Panc1 (cell line): ENCODE data around the gene NPLOC4. TPM values are rescaled to one million over a fixed set of nuclear protein-coding genes. Genes with fewer than 3 reads are reported as not detected.

Experiments
- ATAC-seq: fragments of 200-7000 bp; cut with Tn5 transposase; 2 replicates; pipeline ENCODE4 v1.9.1; 2020; ENCODE audit warnings: mild to moderate bottlenecking, moderate library complexity
- Bru-seq: library from RNA; stranded (reverse); fragments of 400-500 nt; gene quantifications from one replicate; lab custom pipeline; 2021; lab: Mats Ljungman, UMichigan
- BruChase-seq, 2 experiments: library from RNA; stranded (reverse); fragments of 400-500 nt; gene quantifications; one replicate each; lab custom pipeline; 2021; lab: Mats Ljungman, UMichigan
- BruUV-seq: library from RNA; stranded (reverse); fragments of 400-500 nt; replicated peaks from 2 replicates; lab custom pipeline; 2021; lab: Mats Ljungman, UMichigan
- CTCF ChIA-PET: fragments of 300-600 bp; sonication (Branson Sonifier 250); formaldehyde crosslinking; loops from one replicate; lab custom pipeline; 2022; ENCODE audit warnings: antibody characterized with exemption; lab: Charles Lee
- POLR2A ChIA-PET: fragments of 300-600 bp; sonication (Branson Sonifier 250); formaldehyde crosslinking; loops from one replicate; lab custom pipeline; 2022; ENCODE audit warnings: antibody characterized with exemption; lab: Charles Lee
- DNase-seq: peaks from one replicate; pipeline ENCODE4 v3.0.0-alpha.2; 2010; ENCODE audit warnings: low read depth, low spot score
- H3K27ac ChIP-seq: 2 replicates; pipeline ENCODE4 v1.5.1; 2011; ENCODE audit warnings: mild to moderate bottlenecking, low read length, inconsistent platforms
- H3K27me3 ChIP-seq: fragments of 200-500 bp; sonication (Bioruptor generic); 2 replicates; pipeline ENCODE4 v1.6.0; 2014; ENCODE audit warnings: low read length, inconsistent platforms; ENCODE audit not compliant: control insufficient read depth, insufficient read depth
- H3K36me3 ChIP-seq: fragments of 200-500 bp; sonication (Bioruptor generic); 2 replicates; pipeline ENCODE4 v1.5.1; 2014; ENCODE audit warnings: inconsistent platforms, mild to moderate bottlenecking, low read length, moderate library complexity; ENCODE audit not compliant: control insufficient read depth, insufficient read depth
- H3K4me1 ChIP-seq: 2 replicates; pipeline ENCODE4 v1.5.1; 2011; ENCODE audit warnings: inconsistent platforms, mild to moderate bottlenecking, low read length, moderate library complexity; ENCODE audit not compliant: control insufficient read depth, insufficient read depth
- H3K4me3 ChIP-seq, 2 experiments: 2 replicates each; pipeline ENCODE4 v1.5.1; 2011 to 2012; ENCODE audit warnings: low read depth in 2 of 2, low read length in 2 of 2, mild to moderate bottlenecking in 2 of 2, inconsistent platforms in 1 of 2, moderate library complexity in 1 of 2
- H3K9me3 ChIP-seq: fragments of 200-500 bp; sonication (Bioruptor generic); 2 replicates; pipeline ENCODE4 v1.5.1; 2014; ENCODE audit warnings: low read depth, mild to moderate bottlenecking, inconsistent platforms, low read length, moderate library complexity; ENCODE audit not compliant: control insufficient read depth, insufficient read depth
- POLR2AphosphoS5 ChIP-seq: IDR thresholded peaks from 2 replicates; pipeline ENCODE4 v1.6.1; 2012; ENCODE audit warnings: mild to moderate bottlenecking, low read depth, low read length, moderate library complexity
- SIN3A ChIP-seq: IDR thresholded peaks from 2 replicates; pipeline ENCODE4 v1.6.1; 2012; ENCODE audit warnings: low read depth, mild to moderate bottlenecking, low read length, moderate library complexity, borderline replicate concordance; ENCODE audit not compliant: insufficient read depth
- TCF7L2 ChIP-seq: IDR thresholded peaks from 2 replicates; pipeline ENCODE4 v1.6.1; 2011; ENCODE audit warnings: mild to moderate bottlenecking, low read depth, low read length, inconsistent platforms
- in situ Hi-C: cut with HindIII; loops from 2 replicates; pipeline ENCODE4 v1.10.0; 2016; ENCODE audit warnings: low sequenced_read_pairs, low pct_unique_long_range_greater_than_20kb
- intact Hi-C: fragments of 100-400 bp; cut with micrococcal nuclease; formaldehyde crosslinking; loops from one replicate; pipeline ENCODE4 v1.10.0; 2022; ENCODE audit not compliant: unreplicated experiment
- long read RNA-seq: library from polyadenylated mRNA; unstranded; transcript quantifications from one replicate; pipeline ENCODE4 v2.0.0, GENCODE V29; 2021; ENCODE audit not compliant: unreplicated experiment
- polyA plus RNA-seq: library from polyadenylated mRNA; unstranded; fragments of >200 nt; gene quantifications from one replicate; pipeline ENCODE4 v1.2.1, GENCODE V29; 2012; ENCODE audit warnings: missing spikeins; ENCODE audit not compliant: insufficient read length
- total RNA-seq: library from RNA; stranded (reverse); gene quantifications from one replicate; pipeline ENCODE4 v1.2.1, GENCODE V29; 2021; ENCODE audit not compliant: unreplicated experiment
- TF ChIP-seq, protein P1 (sequence below): fragments of 450-650 bp; IDR thresholded peaks from 2 replicates; pipeline ENCODE4 v1.5.1; 2017; ENCODE audit warnings: mild to moderate bottlenecking
- TF ChIP-seq, protein P2 (sequence below), 2 experiments: IDR thresholded peaks; 2 replicates each; pipeline ENCODE4 v1.6.1; 2011 to 2012; ENCODE audit warnings: low read depth in 2 of 2, control low read depth in 1 of 2, low read length in 1 of 2, mild to moderate bottlenecking in 1 of 2, moderate library complexity in 1 of 2; ENCODE audit not compliant: insufficient read depth in 1 of 2

NPLOC4 gene
- total RNA-seq (246 TPM), Bru-seq, nascent RNA (percentile 94 among the genes with signal in this experiment), BruChase-seq, experiment 1, labeled RNA remaining after a 2-hour chase (percentile 94 among the genes with signal in this experiment), BruChase-seq, experiment 2, labeled RNA remaining after a 6-hour chase (percentile 95 among the genes with signal in this experiment)
- polyA plus RNA-seq, result 164 TPM
- long read RNA-seq, full-length matches to known transcripts, result 157 of 437 reads
- long read RNA-seq, partial matches to known transcripts, result 29 of 437 reads
- long read RNA-seq, other reads (novel, unspliced or antisense), result 251 of 437 reads

DNA sequence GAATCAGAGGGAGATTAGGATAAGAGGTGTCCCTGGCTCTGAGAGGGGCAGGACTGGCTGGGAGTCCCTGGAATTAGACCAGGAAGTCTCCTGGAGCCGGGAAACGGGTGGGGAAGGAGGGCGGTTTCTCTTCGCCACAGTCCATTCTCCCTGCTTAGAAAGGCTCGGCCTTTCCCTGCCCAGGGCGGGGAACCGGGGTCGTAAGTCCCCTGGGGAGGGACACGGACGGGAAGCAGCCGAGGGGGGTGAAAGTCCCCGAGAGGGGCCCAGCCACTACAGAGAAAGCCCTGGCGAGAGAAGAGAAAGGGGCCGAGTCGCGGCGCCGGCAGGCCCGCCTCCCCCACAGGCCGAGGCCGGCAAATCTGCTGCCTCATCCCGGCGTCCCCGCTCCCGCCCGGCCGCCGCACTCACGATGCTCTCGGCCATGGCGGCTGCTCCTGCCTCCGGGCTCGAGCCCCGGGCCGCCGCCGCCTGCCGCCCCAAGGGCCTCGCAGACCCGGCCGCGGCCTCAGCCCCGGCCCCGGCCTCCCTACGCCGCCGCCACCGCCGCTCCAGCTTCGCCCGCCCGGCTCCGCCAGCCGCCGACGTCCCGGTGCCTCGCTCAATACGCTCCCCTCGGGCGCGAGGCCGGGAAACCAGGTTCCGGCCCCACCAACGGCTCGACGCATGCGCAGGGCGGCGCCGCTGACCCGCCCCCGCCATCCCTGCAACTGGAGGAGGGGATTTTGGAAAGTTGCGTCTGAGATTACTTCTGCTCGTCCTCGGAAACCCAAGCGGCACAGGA, at the start of gene NPLOC4, which contains the start of gene TSPAN10:
Gene NPLOC4 (minus strand): TSS at position 608 of the 784 bp plus-strand sequence. CDS start 182 bp downstream, at position 426.
Gene TSPAN10 (plus strand): TSS at position 692 of the 784 bp plus-strand sequence. CDS start 5,217 bp downstream, outside the sequence.
- DNase-seq (peak; percentile 30), ATAC-seq (peak; percentile 93)
- TF ChIP-seq, protein P1, sequence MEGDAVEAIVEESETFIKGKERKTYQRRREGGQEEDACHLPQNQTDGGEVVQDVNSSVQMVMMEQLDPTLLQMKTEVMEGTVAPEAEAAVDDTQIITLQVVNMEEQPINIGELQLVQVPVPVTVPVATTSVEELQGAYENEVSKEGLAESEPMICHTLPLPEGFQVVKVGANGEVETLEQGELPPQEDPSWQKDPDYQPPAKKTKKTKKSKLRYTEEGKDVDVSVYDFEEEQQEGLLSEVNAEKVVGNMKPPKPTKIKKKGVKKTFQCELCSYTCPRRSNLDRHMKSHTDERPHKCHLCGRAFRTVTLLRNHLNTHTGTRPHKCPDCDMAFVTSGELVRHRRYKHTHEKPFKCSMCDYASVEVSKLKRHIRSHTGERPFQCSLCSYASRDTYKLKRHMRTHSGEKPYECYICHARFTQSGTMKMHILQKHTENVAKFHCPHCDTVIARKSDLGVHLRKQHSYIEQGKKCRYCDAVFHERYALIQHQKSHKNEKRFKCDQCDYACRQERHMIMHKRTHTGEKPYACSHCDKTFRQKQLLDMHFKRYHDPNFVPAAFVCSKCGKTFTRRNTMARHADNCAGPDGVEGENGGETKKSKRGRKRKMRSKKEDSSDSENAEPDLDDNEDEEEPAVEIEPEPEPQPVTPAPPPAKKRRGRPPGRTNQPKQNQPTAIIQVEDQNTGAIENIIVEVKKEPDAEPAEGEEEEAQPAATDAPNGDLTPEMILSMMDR, result no peak
- TF ChIP-seq POLR2AphosphoS5 (peak; percentile 91), TCF7L2 (no peak), SIN3A (peak; percentile 98; the same call in 1 of the 2 replicates)
- TF ChIP-seq, protein P2, sequence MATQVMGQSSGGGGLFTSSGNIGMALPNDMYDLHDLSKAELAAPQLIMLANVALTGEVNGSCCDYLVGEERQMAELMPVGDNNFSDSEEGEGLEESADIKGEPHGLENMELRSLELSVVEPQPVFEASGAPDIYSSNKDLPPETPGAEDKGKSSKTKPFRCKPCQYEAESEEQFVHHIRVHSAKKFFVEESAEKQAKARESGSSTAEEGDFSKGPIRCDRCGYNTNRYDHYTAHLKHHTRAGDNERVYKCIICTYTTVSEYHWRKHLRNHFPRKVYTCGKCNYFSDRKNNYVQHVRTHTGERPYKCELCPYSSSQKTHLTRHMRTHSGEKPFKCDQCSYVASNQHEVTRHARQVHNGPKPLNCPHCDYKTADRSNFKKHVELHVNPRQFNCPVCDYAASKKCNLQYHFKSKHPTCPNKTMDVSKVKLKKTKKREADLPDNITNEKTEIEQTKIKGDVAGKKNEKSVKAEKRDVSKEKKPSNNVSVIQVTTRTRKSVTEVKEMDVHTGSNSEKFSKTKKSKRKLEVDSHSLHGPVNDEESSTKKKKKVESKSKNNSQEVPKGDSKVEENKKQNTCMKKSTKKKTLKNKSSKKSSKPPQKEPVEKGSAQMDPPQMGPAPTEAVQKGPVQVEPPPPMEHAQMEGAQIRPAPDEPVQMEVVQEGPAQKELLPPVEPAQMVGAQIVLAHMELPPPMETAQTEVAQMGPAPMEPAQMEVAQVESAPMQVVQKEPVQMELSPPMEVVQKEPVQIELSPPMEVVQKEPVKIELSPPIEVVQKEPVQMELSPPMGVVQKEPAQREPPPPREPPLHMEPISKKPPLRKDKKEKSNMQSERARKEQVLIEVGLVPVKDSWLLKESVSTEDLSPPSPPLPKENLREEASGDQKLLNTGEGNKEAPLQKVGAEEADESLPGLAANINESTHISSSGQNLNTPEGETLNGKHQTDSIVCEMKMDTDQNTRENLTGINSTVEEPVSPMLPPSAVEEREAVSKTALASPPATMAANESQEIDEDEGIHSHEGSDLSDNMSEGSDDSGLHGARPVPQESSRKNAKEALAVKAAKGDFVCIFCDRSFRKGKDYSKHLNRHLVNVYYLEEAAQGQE (IDR thresholded peaks at IDR 0.05; ENCODE audit: insufficient read depth in 1 of 2, low read depth in 2 of 2, low read length in 1 of 2), result 0 out of 4 replicates have a peak, but pooled peaks of 1 of the 2 experiments have one; percentile 18
- intact Hi-C loops (no loop called here), in situ Hi-C loops (no loop called here)
- BruUV-seq, result no TSS peak
- no peaks in the 10 kb centered on the region for H3K27me3 ChIP-seq
- ChIA-PET CTCF (no interaction called here), POLR2A (no interaction called here)
- 0 out of 2 replicates have a peak, but pooled peaks cover 3% of the 10 kb centered on the region for H3K4me1 ChIP-seq
- peak within 1 kb of the TSS; percentile 76 to 82 for H3K4me3 ChIP-seq
- no peaks in the 10 kb centered on the region for H3K9me3 ChIP-seq
- peaks cover 5% of the 10 kb centered on the region; the same call in 1 of the 2 replicates for H3K36me3 ChIP-seq
- peak within 1 kb of the TSS; percentile 92 for H3K27ac ChIP-seq

DNA sequence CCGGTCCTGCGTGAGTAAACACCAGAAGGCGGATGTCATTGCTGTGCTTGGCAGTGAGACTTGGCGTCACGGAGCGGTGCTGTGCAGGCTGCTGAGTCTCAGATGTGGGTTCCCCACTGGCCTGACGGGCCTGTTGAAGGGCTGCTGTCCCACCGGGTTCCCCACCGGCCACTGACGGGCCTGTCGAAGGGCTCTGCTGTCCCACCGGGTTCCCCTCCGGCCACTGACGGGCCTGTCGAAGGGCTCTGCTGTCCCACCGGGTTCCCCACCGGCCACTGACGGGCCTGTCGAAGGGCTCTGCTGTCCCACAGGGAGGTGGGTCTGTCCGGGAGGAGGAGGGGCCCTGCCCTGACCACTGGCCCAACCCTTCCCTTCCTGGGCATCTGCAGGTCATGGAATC, 49.7 kb upstream of the NPLOC4 start:
- TF ChIP-seq, protein P1, result no peak
- TF ChIP-seq, protein P2 (IDR thresholded peaks at IDR 0.05; ENCODE audit: insufficient read depth in 1 of 2, low read depth in 2 of 2, low read length in 1 of 2), result no peak
- TF ChIP-seq POLR2AphosphoS5, result no peak
- no peak for TF ChIP-seq SIN3A
- H3K36me3 ChIP-seq, result peaks cover 22% of the 10 kb centered on the region; the same call in 1 of the 2 replicates
- no peak overlapping the region for H3K4me3 ChIP-seq
- no peaks in the 10 kb centered on the region for H3K27me3 ChIP-seq
- H3K9me3 ChIP-seq, result no peaks in the 10 kb centered on the region
- in situ Hi-C loops, result no loop called here
- no peak for DNase-seq
- ChIA-PET POLR2A (no interaction called here), CTCF (no interaction called here)
- intact Hi-C loops, result no loop called here
- no peak for ATAC-seq
- peaks cover 19% of the 10 kb centered on the region for H3K4me1 ChIP-seq
- BruUV-seq, result no TSS peak
- no peak overlapping the region for H3K27ac ChIP-seq
